Posterior cingulate gyrus (tissue), 11 donors: ENCODE data around the gene COPB2.
A peak's percentile ranks its signal among the peaks of the same experiment; 100 is the strongest.

Experiments
- DNase-seq, 10 donors: peaks; one replicate each; pipeline versions ENCODE4 v3.0.0 to v3.0.0-alpha.2; 2020 to 2021; ENCODE audit warnings: mixed read lengths in 3 of 10
- intact Hi-C: fragments of 100-400 bp; cut with DNase I; formaldehyde crosslinking; loops from one replicate; pipeline ENCODE4 v1.15.1; 2023

COPB2 gene

GRCh38 chr3:139332092-139332491 is 57.4 kb downstream of the COPB2 start:
- intact Hi-C loops: no loop called here
- DNase-seq: no peak

GRCh38 chr3:139329364-139329850 is 60.0 kb downstream of the COPB2 start:
- intact Hi-C loops: loop anchor here (2.0 kb wide), 2 partner anchors 217 to 395 kb away; no protein-coding TSS in a partner anchor

DNA sequence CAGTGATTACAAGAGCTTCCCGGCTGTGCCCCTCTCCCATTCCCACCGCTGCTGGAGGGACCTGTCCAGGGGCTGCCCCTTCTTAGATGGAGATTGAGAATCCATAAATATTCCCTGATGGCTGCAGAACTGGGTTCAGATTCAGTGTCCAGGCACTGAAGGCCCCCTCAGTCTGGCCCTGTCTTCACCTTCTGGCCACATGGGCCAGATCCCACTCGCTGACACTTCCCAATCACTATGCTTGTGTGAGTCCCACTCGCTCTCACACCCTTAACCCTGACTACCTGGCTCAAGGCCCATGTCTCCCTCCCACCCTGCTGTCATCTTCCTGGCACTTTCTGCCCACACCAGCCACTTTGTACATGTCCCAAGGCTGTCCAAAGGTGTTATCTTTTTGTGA is 61.1 kb downstream of the COPB2 start:
- intact Hi-C loops: loop anchor here (2.0 kb wide), 2 partner anchors 216 to 394 kb away; no protein-coding TSS in a partner anchor

More at GRCh38 chr3:139329364-139329850, 60.0 kb downstream of the COPB2 start:
- DNase-seq: peak; percentile 74 to 98 (median 91)

DNA sequence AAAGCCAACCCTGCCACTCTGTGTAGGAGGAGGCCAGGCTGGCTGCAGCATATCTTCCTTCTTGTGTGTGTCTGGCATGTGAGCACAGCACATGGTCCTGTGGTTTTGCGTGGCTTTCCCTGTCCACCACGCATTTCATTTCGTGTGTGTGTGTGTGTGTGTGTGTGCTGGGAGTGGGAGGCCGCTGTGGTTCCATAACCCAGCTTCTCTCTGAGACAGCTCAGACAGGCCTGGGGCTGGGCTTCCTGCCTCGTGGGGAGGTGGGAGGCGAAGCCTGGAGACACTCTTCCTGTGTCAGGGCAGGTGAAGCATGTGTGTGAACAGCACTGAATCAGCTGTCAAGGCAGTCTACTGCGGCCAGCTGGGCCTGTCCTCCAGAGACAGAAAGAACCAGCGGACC is 61.6 kb downstream of the COPB2 start:
- no peak for DNase-seq
- intact Hi-C loops: loop anchor here (2.0 kb wide), 2 partner anchors 215 to 393 kb away; no protein-coding TSS in a partner anchor

More for the DNA sequence above, 61.1 kb downstream of the COPB2 start:
- no peak for DNase-seq

- intact Hi-C loops: no loop called here
- no peak for DNase-seq
These were observed 62.2 kb downstream of the COPB2 start for GRCh38 chr3:139327231-139327630.

DNA sequence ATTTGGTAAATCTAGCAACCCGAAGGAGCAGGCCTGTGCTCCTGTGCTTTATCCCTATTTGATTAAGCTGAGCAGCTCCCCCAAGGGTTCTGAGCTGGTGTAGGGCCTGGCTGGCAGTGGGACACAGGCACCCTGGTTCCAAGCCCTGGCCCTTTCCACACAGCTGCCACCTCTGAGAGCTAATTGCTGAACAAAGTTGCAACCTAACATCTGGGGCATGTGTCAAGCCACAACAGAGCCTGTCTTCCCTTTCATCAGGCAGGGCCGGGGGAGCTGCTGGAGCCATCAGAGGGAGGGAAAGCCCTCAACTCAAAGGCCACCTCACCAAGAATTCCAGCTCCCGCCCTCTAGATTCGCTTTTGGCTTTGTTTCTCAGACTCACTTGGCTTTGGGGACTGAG is 62.7 kb downstream of the COPB2 start:
- intact Hi-C loops: no loop called here
- DNase-seq: no peak

DNA sequence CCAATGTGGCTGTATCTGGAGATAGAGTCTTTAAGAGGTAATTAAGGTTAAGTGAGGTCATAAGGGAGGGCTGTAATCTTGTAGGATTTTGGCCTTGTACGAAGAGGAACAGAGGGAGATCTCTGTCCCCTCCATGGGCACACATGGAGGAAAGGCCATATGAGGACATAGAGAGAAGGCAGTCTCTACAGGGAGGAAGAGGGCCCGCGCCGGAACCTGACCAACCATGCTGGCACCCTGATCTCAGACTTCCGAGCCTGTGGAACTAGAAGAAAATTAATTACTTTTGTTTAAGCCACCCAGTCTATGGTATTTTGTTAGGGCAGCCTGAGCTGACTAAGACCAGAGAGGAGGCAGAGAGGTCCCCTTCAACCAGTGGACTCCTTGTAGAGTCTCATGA is 63.3 kb downstream of the COPB2 start:
- intact Hi-C loops: no loop called here
- no peak for DNase-seq

DNA sequence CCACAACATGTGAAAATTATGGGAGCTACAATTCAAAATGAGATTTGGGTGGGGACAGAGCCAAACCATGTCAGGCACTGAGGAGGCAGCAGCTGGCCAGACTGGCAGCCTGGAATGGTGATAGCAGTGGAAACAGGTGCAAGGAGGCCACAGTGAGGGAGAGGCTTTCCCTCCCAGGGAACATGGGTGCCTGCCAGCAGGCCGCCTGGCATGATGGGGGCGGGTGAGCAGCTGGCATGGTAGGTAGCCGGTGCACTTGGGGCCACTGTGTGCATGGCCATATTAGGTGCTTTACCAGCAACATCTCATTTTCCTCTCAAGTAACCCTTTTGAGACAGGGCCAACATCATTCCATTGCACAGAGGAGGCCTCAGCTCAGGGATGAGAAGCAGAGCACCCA is 63.9 kb downstream of the COPB2 start:
- intact Hi-C loops: no loop called here
- DNase-seq: peak in 1 of 10 donors; percentile 69

DNA sequence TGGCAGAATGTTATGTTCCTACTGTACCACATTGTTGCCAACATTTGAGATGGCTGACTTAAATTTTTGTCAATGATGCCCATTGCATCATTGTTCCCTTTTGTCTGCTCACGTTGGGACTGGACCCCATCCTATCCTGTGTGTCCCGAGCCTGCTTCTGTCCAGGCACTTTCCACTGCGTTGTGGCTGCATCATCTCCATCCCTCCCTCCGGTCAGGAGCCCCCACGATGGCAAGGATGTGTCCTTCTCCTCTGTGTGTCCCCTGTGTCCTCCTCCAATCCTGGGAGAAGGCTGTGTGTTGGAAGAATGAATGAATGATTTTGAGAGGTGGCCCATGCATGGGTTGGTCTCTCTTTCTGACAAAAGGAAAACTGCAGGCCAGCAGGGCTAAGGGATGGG is 65.0 kb downstream of the COPB2 start:
- intact Hi-C loops: no loop called here
- DNase-seq: no peak

DNA sequence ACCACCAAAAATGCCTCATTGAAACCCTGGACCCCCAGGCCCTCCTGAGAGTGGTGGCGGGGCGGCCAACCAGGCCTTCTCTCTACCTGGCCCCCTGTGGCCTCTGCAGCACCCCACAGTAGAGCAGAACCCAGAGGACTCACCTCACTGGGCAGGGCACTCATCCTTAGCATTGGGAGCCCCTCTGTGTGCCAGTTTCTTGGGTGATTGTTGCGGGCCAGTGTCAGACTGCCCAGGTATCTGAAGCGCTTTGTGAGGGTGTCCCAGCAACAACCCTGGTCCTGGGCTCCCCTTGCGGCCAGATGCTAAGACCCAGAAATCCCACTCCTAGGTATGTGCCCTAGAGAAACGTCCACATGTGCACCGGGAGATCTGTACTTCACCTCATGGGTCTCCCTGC is 66.3 kb downstream of the COPB2 start:
- peak in 1 of 10 donors; percentile 53 for DNase-seq
- intact Hi-C loops: no loop called here

GRCh38 chr3:139322346-139322745 is 67.1 kb downstream of the COPB2 start:
- intact Hi-C loops: no loop called here
- DNase-seq: peak in 1 of 10 donors; percentile 45

GRCh38 chr3:139320551-139321309 is 68.7 kb downstream of the COPB2 start:
- DNase-seq: peak in 1 of 10 donors; percentile 22
- intact Hi-C loops: no loop called here

DNA sequence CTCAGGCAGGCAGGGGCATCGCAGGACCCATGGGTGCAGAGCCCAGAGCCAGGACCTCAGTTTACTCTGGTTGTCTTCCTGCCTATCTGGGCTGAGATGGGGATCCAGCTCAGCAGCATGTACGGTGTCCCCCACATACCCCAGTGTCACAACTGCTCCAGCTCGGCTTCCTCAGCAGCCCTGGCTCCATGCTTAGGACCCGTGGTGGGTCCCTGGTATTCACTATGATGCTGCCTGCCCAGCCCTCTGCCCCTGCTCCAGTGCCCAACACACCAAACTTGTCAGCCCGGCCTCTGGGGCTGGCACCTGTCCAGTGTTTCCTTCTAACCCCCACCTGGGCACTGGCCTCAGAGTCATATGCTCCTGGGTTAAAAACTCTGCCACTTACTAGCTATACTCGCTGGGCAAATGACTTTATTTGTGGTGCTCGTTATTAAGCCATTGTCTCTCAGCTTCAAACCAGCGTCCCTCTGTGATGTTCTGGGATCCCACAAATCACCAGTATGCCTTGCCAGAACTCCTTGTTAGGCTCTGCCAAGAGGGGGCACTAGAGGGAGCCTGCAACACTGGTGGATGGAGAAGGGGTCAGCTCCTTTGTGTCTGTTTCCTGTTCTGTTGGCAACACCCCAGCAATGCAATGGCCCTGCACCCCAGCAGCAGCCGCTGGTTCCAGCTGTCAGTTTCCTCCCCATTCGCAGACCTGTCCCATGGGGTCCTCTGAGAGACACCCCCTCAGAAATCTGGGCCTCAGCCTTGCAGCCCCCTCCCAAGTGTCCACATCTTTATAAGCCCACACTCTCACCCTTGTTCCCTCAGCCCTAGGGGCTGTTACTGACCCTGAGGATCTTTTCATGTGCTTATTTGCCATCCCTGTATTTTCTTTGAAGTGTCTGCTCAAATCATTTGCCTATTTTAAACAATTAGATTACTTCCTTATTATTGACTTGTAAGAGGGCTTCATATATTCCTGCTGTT is 69.7 kb downstream of the COPB2 start:
- DNase-seq: peak in 1 of 10 donors; percentile 63
- intact Hi-C loops: no loop called here

GRCh38 chr3:139318826-139319225 is 70.6 kb downstream of the COPB2 start:
- peak in 1 of 10 donors; percentile 49 for DNase-seq
- intact Hi-C loops: no loop called here

DNA sequence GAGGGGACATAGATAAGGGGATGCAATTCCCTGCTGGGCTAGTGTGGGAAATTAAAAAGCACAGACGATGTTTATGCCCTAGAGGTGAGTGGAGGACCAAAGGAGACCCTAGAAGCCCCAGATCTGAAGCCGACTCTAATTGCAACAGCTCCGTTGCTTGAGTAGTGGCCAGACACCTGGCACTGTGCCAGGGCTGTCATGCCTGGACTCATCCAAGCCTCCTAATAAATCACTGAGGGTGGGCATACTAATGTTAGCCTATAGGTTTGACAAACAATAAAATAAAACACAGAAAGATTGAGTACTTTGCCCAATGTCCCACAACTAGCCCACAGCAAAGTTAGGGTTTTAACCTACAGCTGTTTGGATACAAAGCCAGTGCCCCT is 71.0 kb downstream of the COPB2 start:
- intact Hi-C loops: no loop called here
- DNase-seq: peak in 1 of 10 donors; percentile 80

- intact Hi-C loops: no loop called here
- DNase-seq: peak in 1 of 10 donors; percentile 50
These were observed 71.6 kb downstream of the COPB2 start for GRCh38 chr3:139317660-139318430.

GRCh38 chr3:139317215-139317614 is 72.2 kb downstream of the COPB2 start:
- peak in 1 of 10 donors; percentile 30 for DNase-seq
- intact Hi-C loops: no loop called here

- peak in 1 of 10 donors; percentile 51 for DNase-seq
- intact Hi-C loops: no loop called here
These were observed 75.5 kb downstream of the COPB2 start for GRCh38 chr3:139313921-139314320.

GRCh38 chr3:139312959-139313358 is 76.5 kb downstream of the COPB2 start:
- peak in 1 of 10 donors; percentile 10 for DNase-seq
- intact Hi-C loops: no loop called here

DNA sequence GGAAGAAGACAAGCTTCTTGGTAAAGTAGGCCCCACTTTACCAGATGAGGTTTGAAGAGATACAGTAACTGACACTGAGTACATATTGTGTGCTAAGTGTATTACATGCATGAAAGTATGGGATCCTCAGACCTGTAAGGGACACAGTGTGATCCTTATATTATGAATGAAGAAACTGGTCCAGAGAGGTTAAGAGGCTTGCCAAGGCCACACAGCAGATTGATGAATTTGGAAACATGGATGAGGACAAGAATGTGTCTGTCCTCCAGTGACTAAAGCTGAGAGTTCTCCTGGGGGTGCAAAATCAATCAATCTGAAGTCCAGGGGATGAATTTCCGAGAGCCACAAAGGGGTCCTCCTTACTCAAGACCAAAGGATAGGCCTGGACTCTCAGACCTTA is 77.0 kb downstream of the COPB2 start:
- intact Hi-C loops: no loop called here

More for the DNA sequence above, 77.0 kb downstream of the COPB2 start:
- no peak for DNase-seq
